GM19468 (cell line): ENCODE data around the gene ZDHHC19.
"Not testable (repeated sequence)": the region's sequence is repeated elsewhere in the genome, so short reads cannot be mapped to it uniquely, and the experiment has no call there.

Experiments
- ATAC-seq: cut with Tn5 transposase; IDR thresholded peaks from one replicate; pipeline ENCODE4 v1.9.1; 2021; ENCODE audit warnings: mild to moderate bottlenecking, moderate library complexity, moderate number of reproducible peaks; ENCODE audit not compliant: unreplicated experiment; ENCODE audit errors: extremely low read depth

Gene ZDHHC19

GRCh38 chr3:196207159-196207832, 3.9 kb downstream of the ZDHHC19 start:
- no peak for ATAC-seq

GRCh38 chr3:196205442-196206205, 5.6 kb downstream of the ZDHHC19 start:
- not testable (repeated sequence) for ATAC-seq

- ATAC-seq: no peak
Measured at GRCh38 chr3:196203846-196204245, 7.4 kb downstream of the ZDHHC19 start.

GRCh38 chr3:196202516-196202970, 8.7 kb downstream of the ZDHHC19 start:
- ATAC-seq: no peak

GRCh38 chr3:196198771-196199753, 12.1 kb downstream of the ZDHHC19 start:
- ATAC-seq: no peak

GRCh38 chr3:196198081-196198675, 13.0 kb downstream of the ZDHHC19 start:
- no peak for ATAC-seq

- no peak for ATAC-seq
Measured at GRCh38 chr3:196197524-196197923, 13.7 kb downstream of the ZDHHC19 start.

- no peak for ATAC-seq
Measured at GRCh38 chr3:196195664-196196265, 15.4 kb downstream of the ZDHHC19 start.

- no peak for ATAC-seq
Measured at GRCh38 chr3:196194542-196194915, 16.7 kb downstream of the ZDHHC19 start.

- ATAC-seq: no peak
Measured at GRCh38 chr3:196193736-196194541, 17.3 kb downstream of the ZDHHC19 start.

- ATAC-seq: no peak
Measured at GRCh38 chr3:196193133-196193735, 18.0 kb downstream of the ZDHHC19 start.

GRCh38 chr3:196192524-196193051, 18.6 kb downstream of the ZDHHC19 start:
- no peak for ATAC-seq

- ATAC-seq: no peak
Measured at GRCh38 chr3:196192036-196192523, 19.1 kb downstream of the ZDHHC19 start.

GRCh38 chr3:196189566-196190347, 21.4 kb downstream of the ZDHHC19 start:
- no peak for ATAC-seq

GRCh38 chr3:196186651-196187573, 24.3 kb downstream of the ZDHHC19 start:
- no peak for ATAC-seq

GRCh38 chr3:196184881-196185280, 26.3 kb downstream of the ZDHHC19 start:
- ATAC-seq: no peak

- not testable (repeated sequence) for ATAC-seq
Measured at GRCh38 chr3:196184169-196184432, 27.1 kb downstream of the ZDHHC19 start.
